Upper lobe of left lung (tissue), 6 donors: ENCODE results near the gene PCCA. TPM values are rescaled to one million over a fixed set of nuclear protein-coding genes. Genes with fewer than 3 reads are reported as not detected.

ENCODE experiments used
- ATAC-seq, 2 donors: fragments of 200-7000 bp; cut with Tn5 transposase; one replicate each; pipeline ENCODE4 v1.9.1; 2022; ENCODE audit warnings: mild to moderate bottlenecking in 2 of 2, moderate library complexity in 2 of 2; ENCODE audit not compliant: low FRiP score in 2 of 2
- DNase-seq, 2 donors: peaks; one replicate each; pipeline ENCODE4 v3.0.0-alpha.2; 2019 to 2020
- H3K27ac ChIP-seq, 4 donors: fragments of 200-600 bp; sonication (generic); one replicate each; pipeline ENCODE4 v1.5.1; 2016 to 2019
- H3K27me3 ChIP-seq, 4 donors: fragments of 200-600 bp; sonication (generic); one replicate each; pipeline ENCODE4 v1.5.1; 2017 to 2019
- H3K36me3 ChIP-seq, 4 donors: fragments of 200-600 bp; sonication (generic); one replicate each; pipeline ENCODE4 v1.5.1; 2016 to 2019
- H3K4me1 ChIP-seq, 4 donors: fragments of 200-600 bp; sonication (generic); one replicate each; pipeline ENCODE4 v1.5.1; 2018 to 2019
- H3K4me3 ChIP-seq, 4 donors: fragments of 200-600 bp; sonication (generic); one replicate each; pipeline ENCODE4 v1.5.1; 2017 to 2019; ENCODE audit warnings: mild to moderate bottlenecking in 2 of 4, moderate library complexity in 1 of 4
- H3K9me3 ChIP-seq, 4 donors: fragments of 200-600 bp; sonication (generic); one replicate each; pipeline ENCODE4 v1.5.1; 2018 to 2019
- CTCF ChIP-seq, 6 experiments: fragments of 450-650 bp in 4 of 6; fragments of 200-600 bp in 2 of 6; sonication (generic) in 2 of 6; IDR thresholded peaks; one replicate each; pipeline ENCODE4 v1.5.1; 2016 to 2019; ENCODE audit warnings: antibody characterized with exemption in 6 of 6
- EP300 ChIP-seq, 4 donors: sonication (generic); formaldehyde crosslinking; IDR thresholded peaks; one replicate each; pipeline ENCODE4 v1.5.1; 2017; ENCODE audit warnings: antibody characterized with exemption in 4 of 4, control low read depth in 2 of 4
- POLR2A ChIP-seq, 4 donors: fragments of 450-650 bp; IDR thresholded peaks; one replicate each; pipeline ENCODE4 v1.5.1; 2016 to 2017; ENCODE audit warnings: antibody characterized with exemption in 4 of 4, mild to moderate bottlenecking in 2 of 4
- POLR2AphosphoS5 ChIP-seq, 2 donors: sonication (generic); formaldehyde crosslinking; IDR thresholded peaks; one replicate each; pipeline ENCODE4 v1.5.1; 2017; ENCODE audit warnings: antibody characterized with exemption in 2 of 2
- WGBS, 2 donors: methylation state at CpG; one replicate each; pipeline ENCODE4 v1.1.5; 2017 to 2018; 5-methylcytosine and 5-hydroxymethylcytosine counted together
- total RNA-seq, 6 donors: library from RNA; depleted of rRNA in 4 of 6; stranded (reverse); fragments of >200 nt in 4 of 6; gene quantifications; one replicate each; pipeline versions ENCODE4 v1.1.0 to v1.2.1, GENCODE V29; 2016 to 2021
- donor health status: DM: no; HTN: no; CAD: no; lungs with moderate emphysema.
- donor health status: DM: no; HTN: yes; CAD: no; lungs with severe emphysema.

The PCCA gene
- total RNA-seq, 6 donors from 2014 or later, result 23.1 to 43.4 (median 30.0) TPM

- Histone ChIP-seq H3K4me1 (no peaks in the 10 kb centered on the region), H3K27me3 (no peaks in the 10 kb centered on the region), H3K36me3 (no peaks in the 10 kb centered on the region), H3K4me3 (no peak overlapping the region), H3K9me3 (no peaks in the 10 kb centered on the region), H3K27ac (no peak overlapping the region)
- no peak for DNase-seq
- no peak for TF ChIP-seq EP300 (IDR thresholded peaks at IDR 0.05)
- TF ChIP-seq CTCF (IDR thresholded peaks at IDR 0.05), result no peak
- TF ChIP-seq POLR2A (IDR thresholded peaks at IDR 0.05), result no peak
- no peak for TF ChIP-seq POLR2AphosphoS5 (IDR thresholded peaks at IDR 0.05)
- ATAC-seq, result no peak
- WGBS, 2 donors, result 83 to 93% methylated on average over 1 of the region's 1 CpG
These were observed 408.5 kb downstream of the PCCA start for GRCh38 chr13:100497389-100497788.

- Histone ChIP-seq H3K36me3 (no peaks in the 10 kb centered on the region), H3K27me3 (no peaks in the 10 kb centered on the region), H3K4me1 (no peaks in the 10 kb centered on the region), H3K27ac (no peak overlapping the region), H3K9me3 (no peaks in the 10 kb centered on the region), H3K4me3 (no peak overlapping the region)
- TF ChIP-seq CTCF (IDR thresholded peaks at IDR 0.05) (no peak), POLR2AphosphoS5 (IDR thresholded peaks at IDR 0.05) (no peak), POLR2A (IDR thresholded peaks at IDR 0.05) (no peak), EP300 (IDR thresholded peaks at IDR 0.05) (no peak)
- no peak for DNase-seq
- 63 to 64% methylated on average over 2 of the region's 2 CpGs for WGBS, 2 donors
- ATAC-seq, result no peak
These were observed 413.6 kb downstream of the PCCA start for GRCh38 chr13:100502446-100502845.

- DNase-seq (no peak), ATAC-seq (no peak)
- Histone ChIP-seq H3K36me3 (no peaks in the 10 kb centered on the region), H3K4me3 (no peak overlapping the region), H3K4me1 (no peaks in the 10 kb centered on the region), H3K9me3 (no peaks in the 10 kb centered on the region), H3K27ac (no peak overlapping the region), H3K27me3 (no peaks in the 10 kb centered on the region)
- 92 to 97% methylated on average over 3 of the region's 3 CpGs for WGBS, 2 donors
- TF ChIP-seq POLR2AphosphoS5 (IDR thresholded peaks at IDR 0.05), result no peak
- TF ChIP-seq CTCF (IDR thresholded peaks at IDR 0.05), result no peak
- no peak for TF ChIP-seq EP300 (IDR thresholded peaks at IDR 0.05)
- no peak for TF ChIP-seq POLR2A (IDR thresholded peaks at IDR 0.05)
These were observed 414.7 kb downstream of the PCCA start for GRCh38 chr13:100503622-100504021.

- Histone ChIP-seq H3K4me1 (no peaks in the 10 kb centered on the region), H3K4me3 (no peak overlapping the region), H3K36me3 (no peaks in the 10 kb centered on the region), H3K27ac (no peak overlapping the region), H3K9me3 (no peaks in the 10 kb centered on the region), H3K27me3 (no peaks in the 10 kb centered on the region)
- TF ChIP-seq POLR2AphosphoS5 (IDR thresholded peaks at IDR 0.05) (no peak), EP300 (IDR thresholded peaks at IDR 0.05) (no peak), POLR2A (IDR thresholded peaks at IDR 0.05) (no peak), CTCF (IDR thresholded peaks at IDR 0.05) (no peak)
- 78% methylated on average over 14 to 15 of the region's 15 CpGs for WGBS, 2 donors
- no peak for ATAC-seq
- no peak for DNase-seq
These were observed 417.3 kb downstream of the PCCA start for GRCh38 chr13:100506154-100506553.

- WGBS, 2 donors, result 64 to 66% methylated on average over 9 of the region's 9 CpGs
- no peak overlapping the region for H3K4me3 ChIP-seq
- no peak overlapping the region for H3K27ac ChIP-seq
- no peaks in the 10 kb centered on the region for H3K9me3 ChIP-seq
- TF ChIP-seq POLR2AphosphoS5 (IDR thresholded peaks at IDR 0.05) (no peak), CTCF (IDR thresholded peaks at IDR 0.05) (no peak)
- no peaks in the 10 kb centered on the region for H3K36me3 ChIP-seq
- no peaks in the 10 kb centered on the region for H3K4me1 ChIP-seq
- DNase-seq (no peak), ATAC-seq (no peak)
- H3K27me3 ChIP-seq, result no peaks in the 10 kb centered on the region
These were observed 417.9 kb downstream of the PCCA start for GRCh38 chr13:100506600-100507422.
